HepG2 (cell line): ENCODE measurements around the gene CAV3. TPM values are rescaled to one million over a fixed set of nuclear protein-coding genes. Genes with fewer than 3 reads are reported as not detected.

Experiments used
- CCDC6 ChIP-seq: sonication (generic); formaldehyde crosslinking; IDR thresholded peaks from 2 replicates; pipeline ENCODE4 v1.8.1; 2022; ENCODE audit warnings: mild to moderate bottlenecking, missing genetic modification reagents, moderate library complexity
- FOXK1 ChIP-seq: sonication (generic); formaldehyde crosslinking; IDR thresholded peaks from 2 replicates; pipeline ENCODE4 v1.4.0; 2020; ENCODE audit warnings: low read depth, missing genetic modification reagents, borderline replicate concordance
- FUBP1 ChIP-seq: sonication (generic); formaldehyde crosslinking; IDR thresholded peaks from 2 replicates; pipeline ENCODE4 v1.5.1; 2020; ENCODE audit warnings: missing genetic modification reagents, mild to moderate bottlenecking, borderline replicate concordance
- GLI4 ChIP-seq: sonication (generic); formaldehyde crosslinking; IDR thresholded peaks from 2 replicates; pipeline ENCODE4 v1.5.1; 2020; ENCODE audit warnings: missing genetic modification reagents, mild to moderate bottlenecking, moderate library complexity, borderline replicate concordance
- HOMEZ ChIP-seq: IDR thresholded peaks from 2 replicates; pipeline ENCODE4 v1.6.1; 2016; ENCODE audit warnings: low read depth
- KDM5B ChIP-seq: sonication (generic); formaldehyde crosslinking; IDR thresholded peaks from 2 replicates; pipeline ENCODE4 v1.4.0; 2020; ENCODE audit warnings: missing genetic modification reagents, mild to moderate bottlenecking, borderline replicate concordance
- MAFG ChIP-seq: sonication (generic); formaldehyde crosslinking; IDR thresholded peaks from 2 replicates; pipeline ENCODE4 v1.5.1; 2020; ENCODE audit warnings: mild to moderate bottlenecking, missing genetic modification reagents
- MEIS1 ChIP-seq: sonication (generic); formaldehyde crosslinking; IDR thresholded peaks from 2 replicates; pipeline ENCODE4 v1.9.0; 2021; ENCODE audit warnings: mild to moderate bottlenecking, missing genetic modification reagents, moderate library complexity, borderline replicate concordance
- PHB2 ChIP-seq: fragments of 450-650 bp; IDR thresholded peaks from 2 replicates; pipeline ENCODE4 v1.6.1; 2018; ENCODE audit not compliant: partially characterized antibody
- SAP130 ChIP-seq: IDR thresholded peaks from 2 replicates; pipeline ENCODE4 v1.6.1; 2016; ENCODE audit warnings: low read depth
- SMARCE1 ChIP-seq: fragments of 450-650 bp; IDR thresholded peaks from 2 replicates; pipeline ENCODE4 v1.6.1; 2017; ENCODE audit warnings: borderline replicate concordance
- SOX5 ChIP-seq: IDR thresholded peaks from 2 replicates; pipeline ENCODE4 v1.6.1; 2016; ENCODE audit warnings: borderline replicate concordance
- TBX2 ChIP-seq: sonication (generic); formaldehyde crosslinking; IDR thresholded peaks from 2 replicates; pipeline ENCODE4 v1.5.0; 2020; ENCODE audit warnings: missing genetic modification reagents, mild to moderate bottlenecking, borderline replicate concordance
- THAP11 ChIP-seq: IDR thresholded peaks from 2 replicates; pipeline ENCODE4 v1.6.1; 2016; ENCODE audit warnings: missing biosample characterization, missing genetic modification reagents
- ZBTB26 ChIP-seq: IDR thresholded peaks from 2 replicates; pipeline ENCODE4 v1.6.1; 2016; ENCODE audit warnings: missing compliant biosample characterization, missing genetic modification reagents, borderline replicate concordance
- ZFP62 ChIP-seq: sonication (generic); formaldehyde crosslinking; IDR thresholded peaks from 2 replicates; pipeline ENCODE4 v1.4.0; 2020; ENCODE audit warnings: missing genetic modification reagents
- ZFP90 ChIP-seq: sonication (generic); formaldehyde crosslinking; IDR thresholded peaks from 2 replicates; pipeline ENCODE4 v1.8.0; 2022; ENCODE audit warnings: missing genetic modification reagents, mild to moderate bottlenecking, inconsistent platforms, borderline replicate concordance
- ZHX1 ChIP-seq: sonication (generic); formaldehyde crosslinking; IDR thresholded peaks from 2 replicates; pipeline ENCODE4 v1.8.1; 2022; ENCODE audit warnings: low read depth, mild to moderate bottlenecking, missing genetic modification reagents
- ZMAT3 ChIP-seq: sonication (generic); formaldehyde crosslinking; conservative IDR thresholded peaks from 2 replicates; pipeline ENCODE4 v1.7.0; 2021; ENCODE audit warnings: missing genetic modification reagents
- ZNF235 ChIP-seq: sonication (generic); formaldehyde crosslinking; IDR thresholded peaks from 2 replicates; pipeline ENCODE4 v1.8.1; 2023; ENCODE audit warnings: mild to moderate bottlenecking, missing genetic modification reagents, borderline replicate concordance
- ZNF256 ChIP-seq: sonication (generic); formaldehyde crosslinking; conservative IDR thresholded peaks from 2 replicates; pipeline ENCODE4 v1.4.0; 2020; ENCODE audit warnings: missing genetic modification reagents
- ZNF570 ChIP-seq: sonication (generic); formaldehyde crosslinking; IDR thresholded peaks from 2 replicates; pipeline ENCODE4 v1.4.0; 2020; ENCODE audit warnings: mild to moderate bottlenecking, missing genetic modification reagents, borderline replicate concordance
- ZNF782 ChIP-seq: sonication (generic); formaldehyde crosslinking; IDR thresholded peaks from 2 replicates; pipeline ENCODE4 v1.4.0; 2020; ENCODE audit warnings: missing genetic modification reagents, mild to moderate bottlenecking, borderline replicate concordance
- polyA plus RNA-seq, 8 experiments: library from polyadenylated mRNA; depleted of rRNA in 3 of 8; stranded (reverse) in 7 of 8; unstranded in 1 of 8; fragments of >200 nt; fragmentation: Illumina TruSeq in 4 of 8; extraction: Trizol in 4 of 8; gene quantifications; 2 replicates each; pipeline versions ENCODE4 v1.2.1 to v1.2.3, GENCODE V29; 2011 to 2016; ENCODE audit warnings: low read depth in 4 of 8, missing spikeins in 1 of 8, mixed read lengths in 1 of 8; ENCODE audit not compliant: insufficient read depth in 1 of 8
- total RNA-seq, 5 experiments: library from RNA; depleted of rRNA; stranded (reverse); fragments of >200 nt; fragmentation: Illumina TruSeq; extraction: Trizol; gene quantifications; 2 replicates each; pipeline ENCODE4 v1.2.3, GENCODE V29; 2016; ENCODE audit warnings: low read depth in 1 of 5

CAV3 gene
- total and polyA plus RNA-seq, 2 of the 13 experiments (the other 11 are each of a cell fraction or from before 2014, with no cell fraction given) = not detected

GRCh38 chr3:8741581-8742261 is 8.1 kb downstream of the CAV3 start (continued):
- no peak for TF ChIP-seq FUBP1
- no peak for TF ChIP-seq KDM5B
- no peak for TF ChIP-seq MAFG
- no peak for TF ChIP-seq ZBTB26
- TF ChIP-seq ZNF782 = no peak
- no peak for TF ChIP-seq MEIS1 (CRISPR knock-in tag)
- TF ChIP-seq HOMEZ (CRISPR knock-in tag) = 0 out of 2 replicates have a peak, but pooled peaks have one; percentile 39
- 0 out of 2 replicates have a peak, but pooled peaks have one; percentile 17 for TF ChIP-seq THAP11 (CRISPR knock-in tag)
- no peak for TF ChIP-seq ZNF256 (CRISPR knock-in tag)
- TF ChIP-seq TBX2 (CRISPR knock-in tag) = no peak
- no peak for TF ChIP-seq ZNF570 (CRISPR knock-in tag)
- TF ChIP-seq GLI4 (CRISPR knock-in tag) = no peak
- no peak for TF ChIP-seq SMARCE1
- TF ChIP-seq CCDC6 (CRISPR knock-in tag) = no peak
- no peak for TF ChIP-seq ZFP90
- no peak for TF ChIP-seq FOXK1 (CRISPR knock-in tag)
- TF ChIP-seq PHB2 = no peak
- no peak for TF ChIP-seq ZFP62 (CRISPR knock-in tag)
- peak; percentile 42; the same call in 1 of the 2 replicates for TF ChIP-seq SOX5 (CRISPR knock-in tag)
- TF ChIP-seq SAP130 (CRISPR knock-in tag) = peak; percentile 40
- TF ChIP-seq ZMAT3 (CRISPR knock-in tag) = no peak
- no peak for TF ChIP-seq ZHX1 (CRISPR knock-in tag)
- no peak for TF ChIP-seq ZNF235
